ENCODE data around the gene PTER.

PTER gene

GRCh38 chr10:16518822-16519221 lies 82.0 kb downstream of the PTER start:
- TF ChIP-seq CTCF (IDR thresholded peaks at IDR 0.05; ENCODE audit: low read length, missing control alignments), result peak; percentile 37
- peak; percentile 7 for DNase-seq (ENCODE audit: low read depth)
- no peak overlapping the region for H3K4me3 ChIP-seq (replicated peaks; ENCODE audit: low read depth, low read length)

- no peak for DNase-seq (ENCODE audit: low read depth)
- TF ChIP-seq CTCF (IDR thresholded peaks at IDR 0.05; ENCODE audit: low read length, missing control alignments), result no peak
- H3K4me3 ChIP-seq (replicated peaks; ENCODE audit: low read depth, low read length), result no peak overlapping the region
Measured at GRCh38 chr10:16519250-16519907, 82.6 kb downstream of the PTER start.

GRCh38 chr10:16519908-16520861 lies 83.4 kb downstream of the PTER start:
- no peak overlapping the region for H3K4me3 ChIP-seq (replicated peaks; ENCODE audit: low read depth, low read length)
- no peak for TF ChIP-seq CTCF (IDR thresholded peaks at IDR 0.05; ENCODE audit: low read length, missing control alignments)
- DNase-seq (ENCODE audit: low read depth), result no peak

- TF ChIP-seq CTCF (IDR thresholded peaks at IDR 0.05; ENCODE audit: low read length, missing control alignments), result peak; percentile 26
- peak overlapping the region; percentile 41 for H3K4me3 ChIP-seq (replicated peaks; ENCODE audit: low read depth, low read length)
- peak; percentile 10 for DNase-seq (ENCODE audit: low read depth)
Measured at GRCh38 chr10:16520900-16521299, 84.1 kb downstream of the PTER start.

- H3K4me3 ChIP-seq (replicated peaks; ENCODE audit: low read depth, low read length), result peak within 1 kb of the TSS; percentile 41
- no peak for TF ChIP-seq CTCF (IDR thresholded peaks at IDR 0.05; ENCODE audit: low read length, missing control alignments)
- DNase-seq (ENCODE audit: low read depth), result peak; percentile 35
Measured at GRCh38 chr10:16521311-16522016, 84.7 kb downstream of the PTER start, which contains the start of gene C1QL3. Gene C1QL3 (minus strand): TSS chr10:16521879. CDS start chr10:16521065, 814 bp downstream.

GRCh38 chr10:16527452-16527851 lies 90.6 kb downstream of the PTER start:
- no peak for DNase-seq (ENCODE audit: low read depth)
- H3K4me3 ChIP-seq (replicated peaks; ENCODE audit: low read depth, low read length), result no peak overlapping the region
- no peak for TF ChIP-seq CTCF (IDR thresholded peaks at IDR 0.05; ENCODE audit: low read length, missing control alignments)

Data from fibroblast of pulmonary artery (primary cell).